A673 (cell line): ENCODE measurements around the gene MAP3K13.

Source experiments
- EZH2 ChIP-seq: fragments of 200-600 bp; sonication (generic); IDR thresholded peaks from 2 replicates; pipeline ENCODE4 v1.6.1; 2017; ENCODE audit warnings: borderline replicate concordance, low read depth, mild to moderate bottlenecking, mixed read lengths, antibody characterized with exemption, low read length; ENCODE audit not compliant: poor library complexity, severe bottlenecking
- TF ChIP-seq, protein P1 (sequence below): fragments of 300-800, 200-600 bp; sonication (generic); conservative IDR thresholded peaks from 2 replicates; pipeline ENCODE4 v1.5.1; 2017; ENCODE audit warnings: low read depth, mild to moderate bottlenecking, antibody characterized with exemption, low read length, moderate library complexity, mixed read lengths

DNA sequence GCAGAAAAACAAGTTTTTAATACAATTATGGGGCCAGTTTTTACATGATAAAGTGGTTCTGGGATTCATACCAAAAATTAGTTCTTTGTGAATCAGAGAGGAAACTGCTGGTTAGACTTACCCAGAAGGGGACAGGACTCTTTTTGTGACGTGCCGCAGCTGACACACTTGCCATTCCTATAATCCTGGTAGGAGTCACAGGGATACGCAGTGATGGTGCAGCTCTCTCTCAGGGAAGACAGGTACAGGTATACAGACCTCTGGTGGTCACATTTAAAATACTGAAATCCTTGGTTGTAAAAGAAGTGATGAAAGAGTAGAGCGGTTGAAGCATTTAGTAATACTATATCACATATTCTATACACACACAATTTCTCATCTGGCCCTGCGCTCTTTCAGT is 156.1 kb downstream of the MAP3K13 start:
- TF ChIP-seq, protein P1, sequence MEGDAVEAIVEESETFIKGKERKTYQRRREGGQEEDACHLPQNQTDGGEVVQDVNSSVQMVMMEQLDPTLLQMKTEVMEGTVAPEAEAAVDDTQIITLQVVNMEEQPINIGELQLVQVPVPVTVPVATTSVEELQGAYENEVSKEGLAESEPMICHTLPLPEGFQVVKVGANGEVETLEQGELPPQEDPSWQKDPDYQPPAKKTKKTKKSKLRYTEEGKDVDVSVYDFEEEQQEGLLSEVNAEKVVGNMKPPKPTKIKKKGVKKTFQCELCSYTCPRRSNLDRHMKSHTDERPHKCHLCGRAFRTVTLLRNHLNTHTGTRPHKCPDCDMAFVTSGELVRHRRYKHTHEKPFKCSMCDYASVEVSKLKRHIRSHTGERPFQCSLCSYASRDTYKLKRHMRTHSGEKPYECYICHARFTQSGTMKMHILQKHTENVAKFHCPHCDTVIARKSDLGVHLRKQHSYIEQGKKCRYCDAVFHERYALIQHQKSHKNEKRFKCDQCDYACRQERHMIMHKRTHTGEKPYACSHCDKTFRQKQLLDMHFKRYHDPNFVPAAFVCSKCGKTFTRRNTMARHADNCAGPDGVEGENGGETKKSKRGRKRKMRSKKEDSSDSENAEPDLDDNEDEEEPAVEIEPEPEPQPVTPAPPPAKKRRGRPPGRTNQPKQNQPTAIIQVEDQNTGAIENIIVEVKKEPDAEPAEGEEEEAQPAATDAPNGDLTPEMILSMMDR: no peak
- no peak for TF ChIP-seq EZH2
